ENCODE results near the gene SLFN11.
"Not testable (repeated sequence)": the region's sequence is repeated elsewhere in the genome, so short reads cannot be mapped to it uniquely, and the experiment has no call there.

Gene SLFN11

GRCh38 chr17:35359398-35359797 lies 14.0 kb downstream of the SLFN11 start:
- DNase-seq = no peak

GRCh38 chr17:35352284-35352683 lies 21.1 kb downstream of the SLFN11 start:
- DNase-seq = no peak

GRCh38 chr17:35350493-35350892 lies 22.9 kb downstream of the SLFN11 start:
- DNase-seq = no peak

GRCh38 chr17:35345926-35346771 lies 27.3 kb downstream of the SLFN11 start:
- DNase-seq = no peak

- DNase-seq = no peak
These were observed 27.9 kb downstream of the SLFN11 start for GRCh38 chr17:35345445-35345925.

- no peak for DNase-seq
These were observed 29.2 kb downstream of the SLFN11 start for GRCh38 chr17:35344262-35344661.

- DNase-seq = no peak
These were observed 31.1 kb downstream of the SLFN11 start for GRCh38 chr17:35342276-35342675.

GRCh38 chr17:35341411-35341992 lies 31.9 kb downstream of the SLFN11 start:
- DNase-seq = no peak

GRCh38 chr17:35338230-35338629 lies 35.2 kb downstream of the SLFN11 start:
- DNase-seq = no peak

GRCh38 chr17:35337364-35337763 lies 36.1 kb downstream of the SLFN11 start:
- no peak for DNase-seq

GRCh38 chr17:35333578-35333977 lies 39.8 kb downstream of the SLFN11 start:
- DNase-seq = not testable (repeated sequence)

GRCh38 chr17:35322749-35323148 lies 50.7 kb downstream of the SLFN11 start:
- DNase-seq = no peak

- no peak for DNase-seq
These were observed 57.5 kb downstream of the SLFN11 start for GRCh38 chr17:35315971-35316370.

- DNase-seq = no peak
These were observed 58.1 kb downstream of the SLFN11 start for GRCh38 chr17:35315283-35315682.

- DNase-seq = no peak
These were observed 58.8 kb downstream of the SLFN11 start for GRCh38 chr17:35314415-35315216.

GRCh38 chr17:35313875-35314409 lies 59.5 kb downstream of the SLFN11 start:
- DNase-seq = no peak

- DNase-seq = peak; percentile 69
These were observed 60.4 kb downstream of the SLFN11 start for GRCh38 chr17:35312790-35313711.

GRCh38 chr17:35312346-35312745 lies 61.1 kb downstream of the SLFN11 start:
- no peak for DNase-seq

GRCh38 chr17:35309345-35309744 lies 64.1 kb downstream of the SLFN11 start:
- DNase-seq = not testable (repeated sequence)

Data from activated CD4-positive, alpha-beta T cell treated with anti-CD3 and anti-CD28 coated beads for 1 hour (primary cell).